GM19193 (cell line): ENCODE results near the gene CRLF3.

Source experiments
- POLR2A ChIP-seq: IDR thresholded peaks from 4 replicates; pipeline ENCODE4 v1.6.1; 2011; ENCODE audit not compliant: insufficient read depth, insufficient read length; ENCODE audit errors: extremely low read depth

The CRLF3 gene

GRCh38 chr17:30824356-30825145 lies at the start of gene CRLF3:
Gene CRLF3, minus strand, starts transcription at chr17:30824692. Its CDS starts 41 bp downstream, at chr17:30824651.
- TF ChIP-seq POLR2A = peak; percentile 80

- TF ChIP-seq POLR2A = no peak
These were observed 44.5 kb upstream of the CRLF3 start for GRCh38 chr17:30869005-30869404.

GRCh38 chr17:30864636-30865035 lies 40.1 kb upstream of the CRLF3 start:
- TF ChIP-seq POLR2A = no peak

- no peak for TF ChIP-seq POLR2A
These were observed 34.2 kb upstream of the CRLF3 start for GRCh38 chr17:30858556-30859250.

- no peak for TF ChIP-seq POLR2A
These were observed 29.7 kb upstream of the CRLF3 start for GRCh38 chr17:30854146-30854545.

GRCh38 chr17:30848021-30848420 lies 23.5 kb upstream of the CRLF3 start:
- no peak for TF ChIP-seq POLR2A

GRCh38 chr17:30840771-30841170 lies 16.3 kb upstream of the CRLF3 start:
- TF ChIP-seq POLR2A = no peak

- TF ChIP-seq POLR2A = no peak
These were observed 13.8 kb upstream of the CRLF3 start for GRCh38 chr17:30838202-30838807.

- TF ChIP-seq POLR2A = no peak
These were observed 8.1 kb upstream of the CRLF3 start for GRCh38 chr17:30832438-30833124.

GRCh38 chr17:30831663-30832437 lies 7.4 kb upstream of the CRLF3 start, which contains the start of gene ATAD5:
Gene ATAD5, plus strand, starts transcription at chr17:30831966. Its CDS starts 382 bp downstream, at chr17:30832348.
- peak; percentile 79 for TF ChIP-seq POLR2A

- TF ChIP-seq POLR2A = no peak
These were observed 6.8 kb upstream of the CRLF3 start for GRCh38 chr17:30831257-30831656.

GRCh38 chr17:30829022-30829421 lies 4.5 kb upstream of the CRLF3 start:
- no peak for TF ChIP-seq POLR2A

GRCh38 chr17:30827082-30827481 lies 2.6 kb upstream of the CRLF3 start:
- no peak for TF ChIP-seq POLR2A

- no peak for TF ChIP-seq POLR2A
These were observed 513 bp downstream of the CRLF3 start for GRCh38 chr17:30824002-30824355.
